GM21447 (cell line): Measurements from ENCODE around the gene PJA1.

Experiments
- ATAC-seq: cut with Tn5 transposase; IDR thresholded peaks from one replicate; pipeline ENCODE4 v1.9.1; 2021; ENCODE audit not compliant: unreplicated experiment

The PJA1 gene

DNA sequence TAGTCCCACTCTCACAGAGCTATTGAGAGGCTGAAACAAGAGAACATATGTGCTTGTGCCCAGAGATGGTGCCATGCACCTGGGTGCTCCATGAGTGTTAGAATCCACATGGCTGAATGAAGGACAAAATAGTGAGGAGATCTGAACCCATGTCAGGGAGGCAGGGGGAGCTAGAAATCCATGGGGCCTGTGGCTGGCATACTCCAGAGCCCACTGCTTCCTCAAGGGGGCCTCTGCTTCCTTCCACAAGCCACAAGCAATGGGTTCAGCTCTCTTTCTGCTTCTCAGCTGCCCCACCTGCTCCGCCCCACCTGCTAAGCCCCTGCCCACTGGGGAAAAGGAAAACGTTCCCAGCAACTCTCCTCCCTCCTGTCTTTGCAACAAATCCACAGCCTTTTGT lies 46.1 kb downstream of the PJA1 start:
- ATAC-seq, result no peak

GRCh38 chrX:69117876-69118526 lies 47.3 kb downstream of the PJA1 start:
- ATAC-seq, result no peak

- no peak for ATAC-seq
Observed at GRCh38 chrX:69116077-69116476, 49.2 kb downstream of the PJA1 start.

DNA sequence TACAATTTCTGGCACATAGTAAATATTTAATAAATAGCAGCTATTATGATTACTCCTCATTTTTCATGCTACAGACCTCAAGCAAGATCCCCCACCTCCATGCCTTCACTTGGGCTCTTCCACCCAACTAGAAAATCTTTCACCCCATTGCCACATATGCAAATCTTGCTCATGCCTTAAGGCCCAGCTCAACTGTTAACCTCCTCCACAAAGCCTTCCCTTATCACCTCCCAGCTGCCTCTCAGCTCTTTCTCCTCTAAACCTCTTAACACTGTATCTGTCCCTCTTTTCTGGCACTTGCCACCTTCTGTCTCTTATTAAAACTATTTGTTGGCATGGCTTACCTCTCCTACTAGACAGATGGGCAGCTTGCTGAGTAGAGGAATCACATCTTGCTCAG lies 51.5 kb downstream of the PJA1 start:
- ATAC-seq, result no peak
